Mammary epithelial cell (primary cell): Measurements from ENCODE around the gene USP49.

ENCODE experiments used
- EZH2 ChIP-seq: IDR thresholded peaks from 2 replicates; pipeline ENCODE4 v1.6.1; 2012; ENCODE audit warnings: low read length, inconsistent platforms, borderline replicate concordance
- TF ChIP-seq, protein P1 (sequence below), 2 donors: IDR thresholded peaks in 1 of 2; conservative IDR thresholded peaks in 1 of 2; 2 replicates each; pipeline ENCODE4 v1.5.1; 2011 to 2012; ENCODE audit warnings: inconsistent platforms in 2 of 2, low read length in 2 of 2, mild to moderate bottlenecking in 2 of 2, control low read depth in 1 of 2, low read depth in 1 of 2; ENCODE audit not compliant: insufficient read depth in 1 of 2; ENCODE audit errors: extremely low read depth in 1 of 2

DNA sequence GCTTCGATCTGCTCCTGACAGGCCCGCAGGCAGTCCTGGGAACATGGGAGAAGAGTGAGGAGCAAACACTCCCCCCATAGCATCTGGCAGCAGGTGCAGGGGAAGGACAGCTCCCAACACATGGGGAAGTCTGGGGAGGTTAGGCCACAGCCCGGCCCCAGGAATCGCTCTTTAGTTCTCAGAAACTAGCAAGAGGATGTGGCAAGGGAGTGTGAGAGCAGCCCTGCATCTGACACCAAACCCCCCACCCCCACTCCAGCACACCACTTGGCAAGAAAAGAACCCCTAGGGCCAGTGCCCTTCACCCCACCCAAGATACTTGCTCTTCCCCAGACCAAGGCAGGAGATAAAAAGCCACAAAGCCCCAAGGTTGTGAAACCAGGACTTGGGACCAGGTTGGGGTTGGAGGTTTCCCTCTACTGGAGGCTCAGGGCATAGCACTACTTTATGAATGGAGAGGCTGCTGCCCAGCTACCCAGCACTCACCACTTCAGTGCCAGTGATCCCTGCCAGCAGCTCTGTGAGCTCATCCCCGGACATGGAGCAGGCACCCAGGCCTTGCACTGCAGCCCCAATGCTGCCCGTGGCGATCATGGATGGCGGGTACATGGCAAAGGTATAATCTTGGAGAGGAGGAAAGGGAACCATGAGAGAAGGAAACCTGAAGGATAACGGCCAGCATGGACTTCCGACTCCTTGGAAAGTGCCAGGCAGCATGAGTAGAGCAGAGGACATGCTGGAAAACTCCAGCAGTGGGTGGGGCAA, 41.1 kb upstream of the USP49 start:
- TF ChIP-seq, protein P1, sequence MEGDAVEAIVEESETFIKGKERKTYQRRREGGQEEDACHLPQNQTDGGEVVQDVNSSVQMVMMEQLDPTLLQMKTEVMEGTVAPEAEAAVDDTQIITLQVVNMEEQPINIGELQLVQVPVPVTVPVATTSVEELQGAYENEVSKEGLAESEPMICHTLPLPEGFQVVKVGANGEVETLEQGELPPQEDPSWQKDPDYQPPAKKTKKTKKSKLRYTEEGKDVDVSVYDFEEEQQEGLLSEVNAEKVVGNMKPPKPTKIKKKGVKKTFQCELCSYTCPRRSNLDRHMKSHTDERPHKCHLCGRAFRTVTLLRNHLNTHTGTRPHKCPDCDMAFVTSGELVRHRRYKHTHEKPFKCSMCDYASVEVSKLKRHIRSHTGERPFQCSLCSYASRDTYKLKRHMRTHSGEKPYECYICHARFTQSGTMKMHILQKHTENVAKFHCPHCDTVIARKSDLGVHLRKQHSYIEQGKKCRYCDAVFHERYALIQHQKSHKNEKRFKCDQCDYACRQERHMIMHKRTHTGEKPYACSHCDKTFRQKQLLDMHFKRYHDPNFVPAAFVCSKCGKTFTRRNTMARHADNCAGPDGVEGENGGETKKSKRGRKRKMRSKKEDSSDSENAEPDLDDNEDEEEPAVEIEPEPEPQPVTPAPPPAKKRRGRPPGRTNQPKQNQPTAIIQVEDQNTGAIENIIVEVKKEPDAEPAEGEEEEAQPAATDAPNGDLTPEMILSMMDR (conservative IDR thresholded peaks at IDR 0.05 in 1 of 2, IDR thresholded peaks at IDR 0.05 in 1 of 2; ENCODE audit: extremely low read depth in 1 of 2, insufficient read depth in 1 of 2, low read depth in 1 of 2, low read length in 2 of 2), result peak; percentile 85 to 95
- TF ChIP-seq EZH2, result no peak
